Daoy (cell line): ENCODE measurements around the gene ROS1. TPM values are rescaled to one million over a fixed set of nuclear protein-coding genes. Genes with fewer than 3 reads are reported as not detected.
A peak's percentile ranks its signal among the peaks of the same experiment; 100 is the strongest.
"Not testable (repeated sequence)": the region's sequence is repeated elsewhere in the genome, so short reads cannot be mapped to it uniquely, and the experiment has no call there.

Experiments used
- DNase-seq: peaks from one replicate; pipeline ENCODE4 v3.0.0-alpha.2; 2015; ENCODE audit warnings: low read depth
- total RNA-seq: library from RNA; depleted of rRNA; stranded (reverse); fragments of >200 nt; shearing (Covaris generic); gene quantifications from 2 replicates; pipeline ENCODE4 v1.2.3, GENCODE V29; 2014; rRNA removed

The ROS1 gene
- 0.71 and 1.1 TPM in 2 replicates for total RNA-seq

DNA sequence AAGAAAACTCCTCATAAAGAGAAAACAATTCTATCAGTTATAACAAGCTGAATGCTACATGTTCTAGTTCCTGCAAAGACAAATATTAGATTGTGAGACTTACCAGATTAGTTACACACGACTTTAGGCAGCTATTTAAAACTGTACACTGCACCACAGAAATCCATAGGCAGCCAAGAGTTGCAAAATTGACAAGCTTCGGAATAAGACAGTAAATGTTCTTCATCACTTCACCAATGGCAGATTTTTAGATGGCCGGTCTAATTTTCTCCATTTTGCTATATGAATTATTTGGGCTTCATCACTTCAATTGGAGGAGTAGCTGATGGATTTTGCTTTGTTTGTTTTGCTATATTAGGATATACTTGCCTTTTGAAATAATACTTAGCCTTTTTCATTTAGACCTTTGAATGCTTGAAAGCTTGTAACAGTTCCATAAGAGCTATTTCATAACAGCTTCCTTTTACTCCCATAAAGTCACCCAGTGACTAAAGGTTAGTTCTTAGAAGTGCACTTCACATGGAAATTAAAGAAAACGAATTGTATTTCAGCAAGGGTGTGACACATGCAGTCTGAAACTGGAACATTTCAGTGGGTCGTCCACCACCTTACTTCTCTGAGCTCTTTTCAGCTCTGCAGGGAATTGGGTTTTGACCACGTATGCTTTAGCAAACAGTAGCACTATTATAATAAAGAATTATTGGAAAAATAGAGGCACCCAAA lies at the start of gene ROS1:
Gene ROS1, minus strand, starts transcription at position 512 of the 723 bp plus-strand sequence. Its CDS starts 286 bp downstream, at position 226.
- DNase-seq = no peak

DNA sequence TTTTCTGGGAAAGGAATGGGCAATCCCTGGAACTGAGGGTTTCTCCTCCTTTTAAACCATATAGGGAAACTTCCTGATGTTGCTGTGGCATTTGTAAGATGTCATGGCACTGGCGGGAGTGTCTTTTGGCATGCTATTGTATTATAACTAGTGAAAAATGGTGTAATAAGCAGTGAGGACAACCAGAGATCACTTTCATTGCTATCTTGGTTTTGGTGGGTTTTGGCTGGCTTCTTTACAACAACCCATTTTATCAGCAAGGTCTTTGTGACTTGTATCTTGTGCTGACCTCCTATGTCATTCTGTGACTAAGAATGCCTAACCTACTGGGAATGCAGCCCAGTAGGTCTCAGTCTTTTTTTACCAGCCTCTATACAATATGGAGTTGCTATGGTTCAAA lies 47.7 kb upstream of the ROS1 start:
- no peak for DNase-seq

DNA sequence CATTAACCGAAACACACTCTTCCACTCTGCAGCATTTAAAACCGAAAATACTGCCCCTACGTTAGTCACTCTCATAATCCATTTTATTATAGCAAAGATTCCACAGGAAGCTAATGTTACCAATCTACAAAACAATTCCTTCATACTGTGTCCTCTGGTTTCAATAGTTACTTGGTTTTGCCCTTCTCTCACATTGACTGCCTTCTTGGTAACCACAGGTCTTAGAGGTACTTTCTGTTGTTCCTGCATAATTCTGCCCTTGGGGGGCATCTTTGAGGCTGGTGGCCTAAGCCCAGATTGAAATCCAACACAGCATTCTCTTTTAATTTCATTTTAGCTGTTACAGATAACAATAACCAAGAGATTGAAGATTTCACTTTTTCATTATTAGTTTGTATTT lies 46.9 kb upstream of the ROS1 start:
- no peak for DNase-seq

DNA sequence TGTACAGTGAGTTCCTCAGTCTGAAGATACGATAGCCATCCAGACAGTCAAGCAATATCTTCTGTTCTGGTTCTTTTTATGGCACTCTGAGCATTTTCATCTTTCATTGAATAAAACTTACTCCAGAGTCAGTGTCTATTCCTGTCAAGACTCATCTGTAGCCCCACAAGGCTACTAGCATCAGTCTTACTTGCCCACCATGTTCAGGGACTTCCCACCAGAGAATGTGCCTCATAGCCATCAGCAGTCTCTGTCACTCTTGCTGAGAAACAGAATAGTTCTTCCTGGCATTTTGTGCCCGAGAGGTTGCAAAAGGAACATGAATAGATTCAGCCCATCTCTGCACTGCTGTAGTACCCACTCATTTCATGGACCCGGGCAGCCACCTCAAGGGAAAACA lies 44.0 kb upstream of the ROS1 start:
- no peak for DNase-seq

DNA sequence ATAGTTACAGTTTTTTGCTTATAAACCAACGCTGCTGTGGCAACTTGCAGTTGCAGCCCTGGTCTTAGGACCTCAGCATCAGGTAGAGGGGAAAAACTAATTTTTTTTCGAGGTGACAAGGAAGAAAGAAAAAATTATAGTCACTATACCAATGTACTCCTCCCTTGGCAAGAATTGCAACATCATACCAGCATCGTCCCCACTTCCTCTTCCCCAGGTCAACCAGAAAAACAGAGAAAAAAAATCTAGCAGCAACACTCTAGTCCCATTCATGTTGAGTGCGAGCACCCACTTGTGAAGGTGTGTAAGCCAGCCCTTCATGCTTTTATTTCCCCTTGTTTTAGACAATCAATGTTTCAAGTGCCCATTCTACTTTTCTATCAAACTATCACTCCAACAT lies 43.6 kb upstream of the ROS1 start:
- DNase-seq = no peak

DNA sequence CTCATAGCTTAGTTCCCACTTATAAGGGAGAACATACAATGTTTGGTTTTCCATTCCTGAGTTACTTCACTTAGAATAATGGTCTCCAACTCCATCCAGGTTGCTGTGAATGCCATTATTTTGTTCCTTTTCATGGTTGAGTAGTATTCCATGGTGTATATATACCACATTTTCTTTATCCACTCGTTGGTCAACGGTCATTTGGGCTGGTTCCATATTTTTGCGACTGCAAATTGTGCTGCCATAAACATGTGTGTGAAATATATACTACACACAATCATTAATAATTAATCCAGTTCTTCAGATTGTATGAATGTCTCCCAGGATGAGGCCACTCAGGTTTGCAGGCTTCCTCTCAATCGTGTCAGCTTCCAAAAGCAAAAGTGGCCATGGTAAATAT lies 42.8 kb upstream of the ROS1 start:
- DNase-seq = not testable (repeated sequence)

DNA sequence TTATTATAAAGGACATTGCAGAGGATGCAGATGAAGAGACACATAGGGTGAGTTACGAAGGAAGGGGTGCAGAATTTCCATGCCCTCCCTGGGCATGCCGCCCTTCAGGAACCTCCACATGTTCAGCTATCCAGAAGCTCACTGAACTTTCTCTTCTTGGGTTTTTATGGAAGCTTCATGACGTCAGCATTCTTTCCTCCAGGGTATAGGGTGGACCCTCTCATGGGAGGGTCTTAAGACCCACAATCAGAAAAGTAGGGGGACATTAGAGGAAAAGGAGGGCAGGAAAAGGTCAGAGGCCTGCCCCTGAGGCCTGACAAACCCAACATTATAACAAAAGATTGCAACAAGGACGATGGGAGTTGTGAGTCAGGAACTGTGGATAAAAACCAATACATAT lies 42.1 kb upstream of the ROS1 start:
- no peak for DNase-seq

DNA sequence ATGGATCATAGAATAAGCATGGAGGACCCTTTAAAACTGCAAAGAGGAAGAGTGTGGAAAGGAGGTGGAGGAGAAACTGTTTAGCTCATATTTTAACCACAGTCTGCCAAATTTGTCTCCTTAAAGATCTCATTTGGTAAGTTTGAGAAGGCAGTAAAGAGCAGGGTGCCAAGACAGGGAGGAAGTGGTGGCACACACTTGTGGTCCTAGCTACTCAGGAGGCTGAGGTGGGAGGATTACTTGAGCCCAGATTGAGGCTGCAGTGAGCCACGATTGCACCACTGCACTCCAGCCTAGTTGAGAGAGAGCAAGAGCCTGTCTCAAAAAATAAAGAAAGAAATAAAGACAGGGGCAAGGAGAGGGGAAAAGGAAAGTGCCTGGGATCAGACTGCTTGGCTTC lies 39.9 kb upstream of the ROS1 start:
- DNase-seq = no peak

DNA sequence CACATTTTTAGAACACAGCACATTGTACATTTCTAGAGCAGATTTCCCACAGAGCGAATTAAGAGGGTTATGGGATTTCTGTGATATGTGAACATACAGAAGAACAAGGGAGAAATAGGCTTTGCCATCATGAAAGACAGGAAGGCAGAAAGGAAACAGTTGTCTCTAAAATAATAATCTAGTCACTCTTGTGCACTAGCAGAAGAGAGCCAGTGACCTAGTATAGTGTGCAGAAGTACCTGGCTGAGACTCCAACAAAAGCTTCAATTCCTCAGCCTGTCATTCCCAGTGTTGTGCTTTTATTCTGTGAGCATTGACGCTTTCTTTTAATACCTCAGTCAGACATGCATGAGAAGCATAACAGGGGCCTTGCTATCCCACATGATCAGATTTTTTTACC lies 39.0 kb upstream of the ROS1 start:
- no peak for DNase-seq

DNA sequence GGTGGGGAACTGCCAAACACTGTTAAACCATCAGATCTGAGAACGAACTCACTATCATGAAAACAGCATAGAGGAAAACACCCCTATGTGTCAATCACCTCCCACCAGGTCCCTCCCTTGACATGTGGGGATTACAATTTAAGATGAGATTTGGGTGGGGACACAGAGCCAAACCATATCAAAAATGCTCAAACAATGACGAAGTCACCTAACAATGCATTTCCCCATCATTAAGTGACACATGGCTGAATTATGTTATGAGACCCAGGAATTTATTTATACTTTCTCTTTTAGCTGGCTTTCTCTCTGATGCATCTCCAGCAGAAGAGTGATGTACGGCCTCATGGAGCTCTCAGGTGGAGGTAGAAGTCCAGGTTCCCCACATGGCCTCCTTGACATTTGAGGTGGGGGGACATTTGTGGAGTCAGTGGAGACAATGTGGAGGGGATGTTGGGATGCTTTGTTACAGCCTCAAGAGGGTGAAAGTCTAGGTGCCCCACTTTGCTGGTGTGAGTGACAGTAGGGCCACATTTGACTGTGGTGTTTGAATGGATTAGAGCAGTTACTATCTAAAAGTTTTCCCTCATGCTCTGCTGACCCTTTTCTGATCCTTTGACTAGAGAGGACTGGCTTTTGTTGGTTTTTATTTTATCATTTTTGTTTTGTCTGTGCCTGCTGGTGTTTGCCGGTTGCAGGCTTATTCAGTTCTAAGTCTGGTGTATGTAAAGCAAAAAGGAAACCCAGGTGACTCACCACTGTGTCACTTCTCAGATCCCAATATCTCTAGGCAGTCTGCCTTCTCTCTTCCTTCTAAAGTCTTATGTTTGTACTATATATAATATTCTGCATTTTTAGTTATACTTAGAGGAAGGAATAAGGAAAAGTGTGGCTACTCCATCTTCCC lies 38.3 kb upstream of the ROS1 start:
- peak; percentile 65 for DNase-seq

DNA sequence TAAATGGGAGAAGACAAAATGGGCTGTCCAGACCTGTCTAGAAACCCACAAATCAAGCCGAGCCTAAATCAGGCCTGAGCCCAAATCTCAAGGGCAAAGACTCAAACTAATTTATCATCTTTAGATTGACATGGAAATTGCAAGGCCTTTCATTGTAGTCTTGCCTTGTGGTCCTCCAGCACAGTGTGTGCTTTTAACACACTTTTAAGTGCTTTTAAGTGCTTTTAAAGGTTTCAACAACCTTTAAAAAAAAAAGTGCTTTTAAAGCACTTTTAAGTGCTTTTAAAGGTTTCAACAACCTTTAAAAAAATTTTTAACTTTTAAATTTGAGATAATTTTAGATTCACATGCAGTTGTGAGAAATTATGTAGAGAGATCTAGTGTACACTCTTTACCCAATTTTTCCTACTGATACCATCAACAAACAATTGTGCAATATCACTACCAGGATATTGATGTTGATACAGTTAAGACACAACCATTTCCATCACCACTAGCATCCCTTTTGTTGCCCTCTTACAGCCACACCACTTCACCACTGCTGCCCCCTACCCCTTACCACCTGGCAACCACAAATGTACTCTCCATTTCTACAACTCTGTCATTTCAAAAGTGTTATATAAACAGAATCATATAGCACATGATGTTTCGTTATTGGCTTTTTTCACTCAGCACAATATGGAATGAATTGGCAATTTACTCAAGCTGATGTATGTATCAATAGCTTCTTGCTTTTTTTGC lies 33.6 kb upstream of the ROS1 start:
- DNase-seq = no peak

DNA sequence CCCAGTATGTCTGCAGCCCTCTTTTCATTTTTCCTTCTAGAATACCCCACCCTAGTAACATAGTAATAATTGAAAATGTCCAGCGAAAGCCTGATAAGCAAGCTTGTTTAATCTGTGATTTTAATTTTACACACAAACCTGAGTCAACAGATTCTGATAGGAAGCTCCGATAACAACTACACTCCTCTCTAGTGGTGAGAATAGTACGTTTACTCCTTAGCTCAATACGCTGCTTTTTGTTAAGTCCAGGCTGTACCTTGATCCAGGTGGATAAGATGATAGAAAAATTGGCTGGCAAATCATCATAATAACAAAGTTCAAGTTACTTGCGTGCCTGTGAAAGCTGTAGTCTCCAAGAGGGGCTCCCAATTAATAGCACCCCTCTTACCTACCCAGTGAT lies 31.3 kb upstream of the ROS1 start:
- no peak for DNase-seq

DNA sequence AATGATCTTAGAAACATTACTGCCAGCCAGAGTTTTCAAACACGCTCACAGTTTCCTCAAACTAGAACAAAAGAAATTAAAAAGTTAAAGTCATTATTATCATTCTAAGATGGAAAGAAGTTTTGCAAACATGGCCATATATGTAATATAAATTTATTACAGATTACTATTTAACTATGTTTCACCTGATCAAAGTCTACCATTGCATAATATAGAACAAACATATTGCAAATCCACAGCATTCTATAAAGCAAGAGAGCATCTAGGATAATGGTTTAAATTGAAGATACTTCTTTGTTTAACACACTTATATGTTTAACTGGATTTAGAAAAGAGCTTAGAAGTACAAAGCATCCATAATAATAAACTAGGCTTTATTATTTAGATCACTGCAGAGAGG lies 30.5 kb upstream of the ROS1 start:
- no peak for DNase-seq

DNA sequence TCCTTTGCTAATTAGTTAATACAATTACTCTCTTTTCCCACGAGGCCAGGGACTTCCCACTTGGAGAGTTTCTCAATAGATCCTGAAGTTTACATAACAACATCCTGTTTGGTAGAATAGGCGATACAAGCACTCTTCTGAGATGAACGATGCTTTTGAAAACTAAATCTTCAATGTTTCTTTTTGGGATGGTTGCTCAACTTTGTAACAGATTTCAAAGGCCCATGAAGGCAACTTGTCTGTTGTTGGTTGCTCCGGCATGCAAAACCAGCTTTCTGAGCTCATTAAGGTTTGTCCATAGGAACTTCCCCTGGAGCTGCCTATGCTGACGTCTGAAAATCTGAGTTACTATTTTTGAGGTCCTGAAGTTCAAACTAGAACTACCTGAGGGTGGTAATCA lies 25.9 kb upstream of the ROS1 start:
- DNase-seq = no peak

DNA sequence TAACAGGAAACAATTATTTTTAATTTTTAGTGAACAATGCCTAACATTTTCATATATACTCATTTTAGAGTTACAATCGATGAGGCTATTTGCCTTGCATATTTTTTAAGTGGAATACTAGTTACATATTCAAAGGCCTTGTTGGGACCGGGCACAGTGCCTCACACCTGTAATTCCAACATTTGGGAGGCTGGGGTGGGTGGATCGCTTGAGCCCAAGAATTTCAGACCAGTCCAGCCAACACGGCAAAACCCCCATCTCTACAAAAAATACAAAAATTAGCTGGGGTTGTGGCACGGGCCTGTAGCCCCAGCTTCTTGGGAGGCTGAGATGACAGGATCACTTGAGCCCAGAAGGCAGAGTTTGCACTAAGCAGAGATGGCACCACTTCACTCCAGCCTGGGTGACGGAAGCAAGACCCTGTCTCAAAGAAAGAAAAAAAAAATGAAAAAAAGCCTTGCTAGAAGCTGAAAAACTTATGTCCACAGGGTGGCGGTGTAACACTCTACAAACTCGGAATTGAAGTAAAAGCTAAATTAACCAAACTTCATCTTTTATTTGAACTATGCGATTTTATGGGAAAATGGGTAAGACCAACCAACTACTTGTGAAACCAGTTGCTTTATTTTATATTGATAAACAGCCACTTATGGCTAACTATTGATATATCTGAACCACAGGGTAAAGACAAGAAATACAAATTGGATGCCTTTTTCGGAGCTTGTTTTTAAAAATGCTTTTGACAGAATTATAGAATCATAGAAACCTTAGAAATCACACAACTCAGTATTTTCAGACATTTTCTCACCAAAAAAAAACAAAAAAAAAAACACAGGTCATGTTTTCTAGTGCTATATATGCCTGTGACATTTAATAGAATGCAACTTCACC lies 24.1 kb upstream of the ROS1 start:
- DNase-seq = peak; percentile 75

DNA sequence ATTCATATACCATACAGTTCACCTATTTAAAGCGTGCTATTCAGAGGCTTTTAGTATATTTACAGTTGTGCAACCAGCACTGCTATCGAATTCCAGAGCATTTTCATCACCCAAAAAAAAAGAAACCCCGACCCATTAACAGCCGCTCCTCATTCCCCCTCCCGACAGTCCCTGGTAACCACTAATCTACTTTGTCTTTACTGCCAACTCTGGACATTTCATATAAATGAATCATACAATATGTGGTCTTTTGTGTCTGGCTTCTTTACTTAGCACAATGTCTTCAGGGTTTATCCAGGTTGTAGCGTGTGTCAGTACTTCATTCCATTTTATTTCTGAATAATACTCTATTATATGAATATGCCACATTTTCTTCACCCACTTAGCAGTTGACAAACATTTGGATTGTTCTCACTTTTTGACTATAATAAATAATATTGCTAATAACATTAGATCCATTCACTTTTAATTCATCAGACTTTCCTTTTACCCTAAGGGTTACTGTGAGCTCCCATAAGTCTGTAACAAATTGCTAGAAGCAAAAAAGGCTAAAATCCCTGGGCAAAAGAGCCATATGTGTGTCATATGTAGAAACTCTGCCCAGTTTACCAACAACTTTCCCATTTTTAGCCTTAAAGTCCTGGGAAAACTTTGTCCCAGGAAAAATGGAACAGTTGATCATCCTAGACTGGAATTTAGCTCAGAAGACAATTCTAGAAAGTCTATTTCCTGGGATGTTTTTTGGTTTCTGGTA lies 23.2 kb upstream of the ROS1 start:
- peak; percentile 89 for DNase-seq

DNA sequence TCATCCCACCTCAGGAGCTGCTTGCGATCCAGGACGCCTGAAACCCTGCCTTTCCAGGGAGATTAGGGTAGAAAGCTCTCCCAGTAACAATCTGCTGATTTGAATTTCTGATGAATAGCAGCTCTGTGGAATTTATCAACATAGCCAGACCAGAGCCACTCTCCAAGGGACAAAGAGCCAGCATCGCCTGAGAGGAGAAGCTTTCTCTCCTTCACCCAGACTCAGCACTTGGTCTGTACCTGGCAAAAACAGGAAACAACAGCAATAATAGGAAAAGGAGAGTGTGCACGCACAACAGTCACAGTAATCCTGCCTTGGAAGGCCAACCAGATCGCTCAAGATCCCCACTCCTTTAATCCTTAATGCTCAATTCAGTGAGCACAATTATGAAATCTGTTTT lies 22.3 kb upstream of the ROS1 start:
- DNase-seq = peak; percentile 9

DNA sequence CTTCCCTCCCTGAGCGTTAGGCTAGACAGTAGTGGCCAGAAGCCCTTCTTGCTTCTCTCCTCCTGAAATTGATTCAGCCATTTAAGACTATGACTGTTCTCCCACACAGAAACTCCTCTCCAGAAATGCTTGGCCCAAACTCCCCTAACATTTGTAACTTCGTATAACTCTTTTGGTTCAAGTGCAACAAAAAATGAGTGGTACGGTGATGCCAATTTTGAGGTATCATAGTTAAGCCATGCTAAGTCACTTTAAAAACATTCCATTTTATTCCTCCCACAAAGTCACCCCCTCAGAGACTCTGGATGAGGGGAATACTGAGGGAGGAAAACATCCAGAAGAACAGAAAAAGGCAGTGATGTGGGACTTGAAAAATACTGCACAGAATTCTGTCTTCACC lies 21.1 kb upstream of the ROS1 start:
- peak; percentile 7 for DNase-seq

DNA sequence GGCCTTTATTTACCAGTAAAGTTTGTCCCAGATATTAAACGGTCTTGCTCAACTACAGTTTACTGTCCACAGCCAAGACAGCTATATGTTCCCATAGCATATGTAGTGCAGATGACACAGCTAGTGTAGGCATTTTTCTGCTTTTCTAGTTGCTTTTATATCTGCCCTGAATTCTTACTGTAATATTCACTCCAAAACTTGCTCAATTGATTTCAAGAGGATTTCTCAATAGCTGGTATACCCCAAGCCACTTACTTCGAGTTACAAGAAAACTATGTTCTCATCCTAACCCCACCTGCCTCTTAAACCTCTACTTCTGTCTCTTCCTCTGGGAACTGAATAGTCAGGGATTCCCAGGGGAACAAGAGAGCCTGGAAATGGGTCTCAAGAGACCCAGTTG lies 18.9 kb upstream of the ROS1 start:
- DNase-seq = no peak

DNA sequence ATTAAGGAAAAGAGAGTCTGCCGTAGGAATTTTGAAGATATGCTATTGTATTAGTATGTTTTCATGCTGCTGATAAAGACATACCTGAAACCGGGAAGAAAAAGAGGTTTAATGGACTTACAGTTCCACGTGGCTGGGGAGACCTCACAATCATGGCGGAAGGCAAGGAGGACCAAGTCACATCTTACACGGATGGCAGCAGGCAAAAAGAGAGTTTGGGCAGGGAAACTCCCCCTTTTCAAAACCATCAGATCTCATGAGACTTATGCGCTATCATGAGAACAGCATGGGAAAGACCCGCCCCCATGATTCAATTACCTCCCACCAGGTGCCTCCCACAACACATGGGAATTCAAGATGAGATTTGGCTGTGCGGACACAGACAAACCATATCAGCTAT lies 16.6 kb upstream of the ROS1 start:
- DNase-seq = not testable (repeated sequence)

DNA sequence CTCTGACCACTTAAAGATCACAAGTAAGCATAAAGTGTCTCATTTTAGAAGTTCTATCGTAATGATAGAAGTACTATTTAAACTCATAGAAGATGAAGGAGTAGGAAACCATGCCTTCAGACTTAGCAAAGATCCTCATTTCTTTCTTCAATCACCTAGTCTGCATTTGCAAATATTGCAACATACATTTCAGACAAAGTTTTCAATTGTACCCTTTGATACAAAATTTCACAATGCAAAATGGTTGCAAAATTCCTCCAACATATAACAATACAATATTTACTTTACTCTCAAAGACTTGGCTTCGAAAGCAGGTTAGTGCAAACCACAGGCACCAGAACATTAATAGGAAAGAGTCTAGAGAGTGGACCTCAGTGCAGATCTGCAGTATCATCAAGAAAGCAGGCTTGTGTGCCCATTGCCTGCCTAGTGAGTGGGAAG lies 16.1 kb upstream of the ROS1 start:
- DNase-seq = no peak
